GM19468 (cell line): ENCODE measurements around the gene MIDN.

Source experiments
- ATAC-seq: cut with Tn5 transposase; IDR thresholded peaks from one replicate; pipeline ENCODE4 v1.9.1; 2021; ENCODE audit warnings: mild to moderate bottlenecking, moderate library complexity, moderate number of reproducible peaks; ENCODE audit not compliant: unreplicated experiment; ENCODE audit errors: extremely low read depth

Gene MIDN

DNA sequence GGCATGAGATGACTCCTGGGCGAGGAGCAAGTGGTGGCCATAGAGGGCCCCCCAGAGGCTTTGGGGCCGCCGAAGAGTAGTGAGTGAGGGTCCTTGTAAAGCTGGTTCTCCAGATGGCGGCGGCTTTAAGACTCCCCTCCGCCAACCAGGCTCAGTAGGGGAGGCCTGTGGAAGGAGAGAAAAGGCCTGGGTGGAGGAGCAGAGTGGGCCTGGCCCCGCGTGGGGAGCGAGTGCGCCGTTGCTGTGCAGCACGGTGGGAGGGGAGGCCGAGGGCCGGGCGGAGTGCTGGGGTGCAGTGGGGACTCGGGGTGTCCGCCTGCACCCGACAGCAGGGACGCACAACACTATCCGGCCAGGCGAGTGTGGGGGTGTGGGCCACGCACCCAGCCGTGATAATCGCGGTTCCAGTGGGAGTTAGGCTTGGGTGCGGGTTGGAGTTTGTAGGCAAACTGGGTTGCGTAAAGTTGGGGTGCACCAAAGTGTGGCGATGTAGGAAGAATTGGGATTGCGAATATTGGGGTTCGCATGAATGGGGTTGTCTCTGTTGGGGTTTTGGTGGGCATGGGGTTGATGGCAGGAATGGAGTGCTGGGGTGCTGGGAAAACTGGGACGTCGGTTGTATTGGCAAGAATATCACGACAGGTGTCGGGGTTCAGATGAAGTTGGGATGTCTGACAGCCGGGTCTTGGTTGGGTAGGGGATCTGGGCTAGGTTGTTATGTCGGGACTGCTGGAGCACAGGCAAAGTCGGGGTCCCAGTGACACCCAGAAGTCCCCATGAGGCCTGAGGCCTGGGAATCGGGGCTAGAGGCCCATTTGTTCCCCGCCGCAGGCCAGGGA is 20.1 kb downstream of the MIDN start:
- ATAC-seq, result no peak

DNA sequence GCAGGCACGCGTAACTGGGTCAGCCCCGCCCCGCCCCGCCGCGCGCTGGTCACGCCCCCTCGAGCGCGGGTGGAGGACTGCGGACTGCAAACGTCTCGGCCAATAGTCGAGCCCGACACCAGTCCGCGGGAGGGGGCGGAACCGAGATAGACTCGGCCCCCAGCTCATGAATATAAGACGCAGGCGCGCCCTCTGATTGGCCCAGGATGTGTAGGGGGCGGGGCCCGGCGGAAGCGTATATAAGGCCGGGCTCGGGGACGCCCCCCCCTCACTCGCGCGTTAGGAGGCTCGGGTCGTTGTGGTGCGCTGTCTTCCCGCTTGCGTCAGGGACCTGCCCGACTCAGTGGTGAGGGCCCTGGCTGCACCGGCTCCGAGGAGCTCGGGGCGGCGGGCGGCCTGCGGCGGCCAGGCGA is 20.7 kb downstream of the MIDN start, which contains the start of gene CIRBP:
TSS of gene CIRBP (plus strand) at position 268 of the 413 bp plus-strand sequence. CDS start 1,602 bp downstream, outside the sequence.
- peak; percentile 26 for ATAC-seq

DNA sequence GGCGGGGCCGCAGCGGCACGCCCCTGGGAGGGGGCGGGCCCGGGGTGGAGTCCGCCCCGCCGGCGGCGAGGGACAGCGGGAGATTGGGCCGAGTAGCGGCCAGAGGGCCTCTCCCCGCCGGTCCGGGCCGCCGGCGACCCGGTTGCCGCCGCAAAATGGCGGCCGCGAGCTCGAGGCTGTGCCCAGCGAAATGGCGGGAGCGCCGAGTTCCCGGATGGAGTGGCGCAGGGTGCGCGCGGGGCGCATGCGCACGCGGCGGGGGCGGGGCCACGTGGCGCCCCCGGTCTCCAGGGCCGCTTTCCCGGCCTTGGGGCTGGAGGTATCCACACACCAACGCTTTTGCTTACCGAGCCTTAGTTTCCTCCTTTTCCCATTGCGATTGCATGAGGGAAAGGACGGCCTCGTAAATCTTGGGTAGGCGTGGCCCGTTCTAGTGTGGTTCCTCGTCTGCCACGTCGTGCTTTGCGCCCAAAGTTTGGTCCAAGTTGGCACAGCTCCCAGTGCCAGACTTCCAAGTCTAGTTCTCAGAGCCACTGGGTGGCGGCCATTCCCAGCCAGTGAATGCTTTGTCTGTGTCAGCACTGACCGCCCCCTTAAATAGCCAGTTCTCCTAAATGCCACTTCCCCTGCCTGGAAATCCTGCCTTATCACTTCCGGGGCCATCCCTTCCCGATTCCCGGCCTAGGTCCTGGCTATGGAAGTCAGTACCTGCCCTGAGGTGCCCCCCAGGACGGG is 21.3 kb downstream of the MIDN start:
- peak; percentile 4 for ATAC-seq

DNA sequence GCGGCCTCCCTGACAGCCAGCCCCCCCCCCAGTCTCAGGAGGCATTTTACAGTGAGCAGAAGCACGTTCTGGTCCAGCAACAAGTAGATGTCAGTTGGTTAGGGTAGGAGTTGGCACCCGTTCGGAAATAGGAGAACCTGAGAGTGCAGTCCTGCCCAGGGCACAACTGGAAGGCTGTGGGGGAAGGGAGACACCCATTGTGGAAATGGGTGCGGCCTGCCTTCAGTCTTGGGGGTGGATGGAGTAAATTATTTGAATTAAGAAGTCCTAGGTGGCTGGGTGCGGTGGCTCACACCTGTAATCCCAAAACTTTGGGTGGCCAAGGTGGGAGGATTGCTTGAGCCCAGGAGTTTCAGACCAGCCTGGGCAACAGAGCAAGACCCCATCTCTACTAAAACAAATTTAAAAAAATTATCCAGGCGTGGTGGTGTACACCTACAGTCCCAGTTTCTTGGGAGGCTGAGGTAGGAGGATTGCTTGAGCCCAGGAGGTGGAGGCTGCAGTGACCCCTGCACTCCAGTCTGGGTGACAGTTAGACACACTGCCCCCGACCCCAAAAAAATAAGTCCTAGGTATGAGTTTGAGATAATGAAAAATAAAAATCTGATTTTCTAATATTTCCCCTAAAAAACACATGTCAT is 21.9 kb downstream of the MIDN start:
- ATAC-seq, result no peak

DNA sequence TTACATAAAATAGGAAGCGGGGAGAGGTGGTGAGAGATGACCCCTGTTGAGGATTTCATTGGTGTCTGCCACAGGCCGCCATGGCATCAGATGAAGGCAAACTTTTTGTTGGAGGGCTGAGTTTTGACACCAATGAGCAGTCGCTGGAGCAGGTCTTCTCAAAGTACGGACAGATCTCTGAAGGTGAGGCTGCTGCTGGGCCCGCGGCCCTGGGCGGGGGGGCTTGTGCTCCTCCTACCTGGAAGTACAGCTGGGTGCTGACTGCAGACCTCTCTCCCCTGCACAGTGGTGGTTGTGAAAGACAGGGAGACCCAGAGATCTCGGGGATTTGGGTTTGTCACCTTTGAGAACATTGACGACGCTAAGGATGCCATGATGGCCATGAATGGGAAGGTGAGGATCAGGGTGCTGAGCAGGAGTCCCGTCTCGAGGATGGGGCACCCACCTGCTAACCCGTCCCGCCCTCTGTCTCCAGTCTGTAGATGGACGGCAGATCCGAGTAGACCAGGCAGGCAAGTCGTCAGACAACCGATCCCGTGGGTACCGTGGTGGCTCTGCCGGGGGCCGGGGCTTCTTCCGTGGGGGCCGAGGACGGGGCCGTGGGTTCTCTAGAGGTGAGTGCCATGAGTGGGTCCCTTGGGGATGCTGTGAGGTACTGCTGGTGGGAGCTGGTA is 22.6 kb downstream of the MIDN start:
- no peak for ATAC-seq

DNA sequence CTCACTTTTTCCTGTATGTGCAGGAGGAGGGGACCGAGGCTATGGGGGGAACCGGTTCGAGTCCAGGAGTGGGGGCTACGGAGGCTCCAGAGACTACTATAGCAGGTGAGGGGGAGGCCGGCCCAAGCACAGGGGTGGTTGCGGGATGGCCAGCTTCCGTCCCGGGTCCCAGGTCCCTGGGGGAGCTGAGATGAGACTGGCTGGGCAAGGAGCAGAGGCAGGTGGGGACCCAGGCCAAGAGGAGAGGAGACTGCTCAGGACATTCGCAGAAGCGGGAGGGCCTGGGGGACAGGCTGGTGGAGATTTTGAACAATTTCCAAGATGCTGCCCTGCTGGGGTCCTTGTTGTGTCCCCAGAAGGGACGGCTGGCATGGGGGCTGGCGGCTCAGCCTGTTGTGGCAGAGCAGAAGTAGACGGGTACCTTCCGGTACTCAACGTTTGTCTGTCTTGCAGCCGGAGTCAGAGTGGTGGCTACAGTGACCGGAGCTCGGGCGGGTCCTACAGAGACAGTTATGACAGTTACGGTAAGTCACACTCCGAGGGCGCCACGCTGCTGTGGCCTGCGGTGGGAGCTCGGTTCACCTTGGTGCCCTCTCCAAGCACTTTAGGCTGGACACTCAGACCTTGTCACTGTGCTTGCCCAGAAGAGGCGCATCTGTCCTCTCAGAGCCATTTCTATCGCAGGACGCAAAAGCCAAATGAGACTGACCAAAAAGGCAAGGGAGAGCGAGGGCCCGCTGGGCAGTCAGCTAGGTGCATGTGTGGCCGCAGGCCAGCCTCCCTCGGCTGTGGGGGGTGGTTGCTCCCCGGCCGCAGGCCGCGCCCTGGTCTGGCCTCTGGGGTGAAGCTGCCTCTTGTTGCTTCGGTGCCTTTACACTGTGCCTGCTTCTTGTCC is 23.4 kb downstream of the MIDN start:
- no peak for ATAC-seq

DNA sequence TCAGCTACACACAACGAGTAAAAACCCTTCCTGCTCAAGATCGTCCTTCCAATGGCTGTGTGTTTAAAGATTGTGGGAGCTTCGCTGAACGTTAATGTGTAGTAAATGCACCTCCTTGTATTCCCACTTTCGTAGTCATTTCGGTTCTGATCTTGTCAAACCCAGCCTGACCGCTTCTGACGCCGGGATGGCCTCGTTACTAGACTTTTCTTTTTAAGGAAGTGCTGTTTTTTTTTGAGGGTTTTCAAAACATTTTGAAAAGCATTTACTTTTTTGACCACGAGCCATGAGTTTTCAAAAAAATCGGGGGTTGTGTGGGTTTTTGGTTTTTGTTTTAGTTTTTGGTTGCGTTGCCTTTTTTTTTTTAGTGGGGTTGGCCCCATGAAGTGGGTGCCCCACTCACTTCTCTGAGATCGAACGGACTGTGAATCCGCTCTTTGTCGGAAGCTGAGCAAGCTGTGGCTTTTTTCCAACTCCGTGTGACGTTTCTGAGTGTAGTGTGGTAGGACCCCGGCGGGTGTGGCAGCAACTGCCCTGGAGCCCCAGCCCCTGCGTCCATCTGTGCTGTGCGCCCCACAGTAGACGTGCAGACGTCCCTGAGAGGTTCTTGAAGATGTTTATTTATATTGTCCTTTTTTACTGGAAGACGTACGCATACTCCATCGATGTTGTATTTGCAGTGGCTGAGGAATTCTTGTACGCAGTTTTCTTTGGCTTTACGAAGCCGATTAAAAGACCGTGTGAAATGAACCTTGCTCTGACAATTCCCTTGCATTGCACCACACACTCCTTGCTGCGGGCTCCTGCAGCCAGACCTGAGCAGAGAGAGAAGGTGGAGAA is 24.3 kb downstream of the MIDN start:
- ATAC-seq, result no peak

DNA sequence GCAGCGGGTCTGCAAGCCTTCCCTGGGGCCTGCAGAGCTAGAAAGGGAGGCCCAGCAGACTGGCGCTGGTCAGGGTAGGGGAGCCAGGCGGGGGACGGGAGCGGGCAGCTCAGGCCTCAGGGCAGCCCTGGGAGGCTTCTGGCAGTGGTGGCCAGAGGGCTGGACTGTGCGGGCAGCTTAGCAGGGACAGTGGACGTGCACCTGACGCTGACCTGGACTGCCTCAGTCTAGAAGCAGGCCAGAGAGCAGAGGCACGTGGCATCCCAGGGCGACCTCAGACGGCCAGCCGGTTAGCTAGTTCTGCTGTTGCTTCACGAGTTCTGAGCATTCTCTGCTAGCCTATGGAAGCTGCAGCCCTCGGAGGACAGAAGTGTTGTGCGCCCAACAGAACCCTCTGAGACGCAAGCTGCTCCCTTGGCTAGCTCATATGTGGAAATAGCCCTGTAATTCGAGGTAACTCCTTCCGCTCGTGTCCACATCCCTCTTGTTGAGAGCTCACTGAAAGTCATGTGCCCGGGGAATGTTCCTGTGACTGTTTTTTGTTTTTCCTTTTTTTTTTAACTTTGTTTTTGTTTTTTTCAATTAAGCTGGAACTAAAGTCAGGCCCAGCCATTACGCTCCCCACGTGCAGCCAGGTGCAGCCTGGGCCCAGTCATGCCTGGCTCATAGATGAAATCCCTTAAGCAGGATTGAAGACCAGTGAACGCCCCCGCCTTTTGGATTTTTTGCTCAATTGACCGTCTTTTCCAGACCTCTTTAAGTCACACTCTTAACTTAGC is 25.1 kb downstream of the MIDN start:
- ATAC-seq, result no peak

DNA sequence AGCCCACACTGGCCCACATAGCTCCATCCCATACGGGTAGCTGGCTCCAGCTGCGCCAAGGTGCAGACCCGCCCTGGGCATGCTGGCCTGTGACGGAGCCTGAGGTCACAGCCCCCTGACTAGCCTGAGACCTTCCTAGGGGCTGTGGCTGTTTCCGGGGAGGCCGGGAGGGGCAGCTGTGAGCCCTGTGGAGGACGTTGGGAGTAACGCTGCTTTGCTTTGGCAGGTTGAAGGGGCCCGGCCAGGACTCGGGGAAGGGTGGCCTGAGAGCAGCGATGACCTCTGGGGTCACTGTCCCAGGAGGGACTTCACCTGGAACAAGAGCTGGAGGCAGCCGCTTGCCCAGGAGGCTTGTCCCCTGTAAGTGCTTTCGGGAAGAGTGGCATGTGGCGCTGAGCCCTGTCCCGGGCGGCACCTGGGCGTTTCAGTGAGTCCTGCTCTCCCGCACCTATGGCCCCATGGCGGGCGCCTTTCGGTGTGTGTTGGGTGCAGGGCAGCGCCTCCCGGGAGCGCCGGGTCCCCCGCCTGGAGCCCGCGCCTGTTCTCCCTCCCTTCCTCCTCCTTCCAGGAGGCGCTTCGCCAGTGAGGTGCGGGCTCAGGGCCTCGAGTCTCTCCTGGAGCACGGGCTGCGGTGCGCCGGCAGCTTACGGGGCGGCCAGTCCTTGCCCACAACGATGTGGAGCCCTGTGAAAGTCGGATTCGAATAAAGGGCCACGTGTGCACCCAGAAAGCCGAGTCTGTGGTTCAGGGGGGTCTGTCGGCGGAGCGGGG is 25.9 kb downstream of the MIDN start:
- no peak for ATAC-seq

DNA sequence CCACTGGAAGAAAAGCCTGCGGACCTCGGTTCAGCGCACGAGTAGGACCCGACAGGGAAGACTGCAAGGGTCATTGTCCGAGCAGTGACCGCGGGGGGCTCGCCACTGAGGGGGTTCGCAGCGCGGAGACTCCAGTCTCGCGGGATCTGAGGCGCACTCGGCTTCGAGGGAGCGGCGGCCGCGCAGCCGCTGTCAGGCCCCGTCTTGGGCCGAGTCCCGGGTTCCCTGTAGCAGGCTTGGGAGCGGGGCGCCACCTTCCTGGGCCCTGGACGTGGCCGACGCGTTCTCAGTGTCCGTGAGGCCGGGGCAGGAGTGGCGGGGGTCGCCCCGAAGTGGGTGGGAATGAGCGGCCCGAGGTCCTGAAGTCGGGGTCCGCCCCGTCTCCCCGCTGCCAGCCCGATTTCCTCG is 26.5 kb downstream of the MIDN start:
- ATAC-seq, result no peak

DNA sequence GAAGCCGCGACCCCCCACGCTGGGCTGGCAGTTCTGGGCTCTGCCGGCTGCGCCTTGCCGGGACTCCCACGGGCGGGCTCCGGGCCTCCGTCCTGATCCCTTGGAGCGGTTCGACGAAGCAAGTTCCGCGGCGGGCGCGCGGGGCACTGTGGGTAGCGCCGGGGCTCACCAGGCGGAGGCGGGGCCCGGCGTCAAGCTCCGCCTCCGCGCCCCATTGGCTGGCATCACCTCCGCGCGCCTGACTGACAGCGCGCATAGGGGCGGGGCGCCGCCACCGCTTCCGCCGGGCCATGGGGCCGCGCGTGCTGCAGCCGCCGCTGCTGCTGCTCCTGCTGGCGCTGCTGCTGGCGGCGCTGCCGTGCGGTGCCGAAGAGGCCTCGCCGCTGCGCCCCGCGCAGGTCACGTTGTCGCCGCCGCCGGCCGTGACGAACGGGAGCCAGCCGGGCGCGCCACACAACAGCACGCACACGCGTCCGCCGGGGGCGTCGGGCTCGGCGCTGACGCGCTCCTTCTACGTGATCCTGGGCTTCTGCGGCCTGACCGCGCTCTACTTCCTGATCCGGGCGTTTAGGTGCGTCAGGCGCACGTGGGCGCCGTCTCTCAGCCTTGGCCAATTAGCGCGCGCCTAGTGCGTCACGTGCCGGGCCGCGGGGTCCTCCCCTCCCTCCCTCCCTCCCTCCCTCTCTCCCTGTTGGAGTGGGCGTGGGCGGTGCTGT is 27.0 kb downstream of the MIDN start, which contains the start of gene FAM174C:
TSS of gene FAM174C (plus strand) at position 271 of the 716 bp plus-strand sequence. CDS start at position 291, 20 bp downstream.
- peak; percentile 73 for ATAC-seq

DNA sequence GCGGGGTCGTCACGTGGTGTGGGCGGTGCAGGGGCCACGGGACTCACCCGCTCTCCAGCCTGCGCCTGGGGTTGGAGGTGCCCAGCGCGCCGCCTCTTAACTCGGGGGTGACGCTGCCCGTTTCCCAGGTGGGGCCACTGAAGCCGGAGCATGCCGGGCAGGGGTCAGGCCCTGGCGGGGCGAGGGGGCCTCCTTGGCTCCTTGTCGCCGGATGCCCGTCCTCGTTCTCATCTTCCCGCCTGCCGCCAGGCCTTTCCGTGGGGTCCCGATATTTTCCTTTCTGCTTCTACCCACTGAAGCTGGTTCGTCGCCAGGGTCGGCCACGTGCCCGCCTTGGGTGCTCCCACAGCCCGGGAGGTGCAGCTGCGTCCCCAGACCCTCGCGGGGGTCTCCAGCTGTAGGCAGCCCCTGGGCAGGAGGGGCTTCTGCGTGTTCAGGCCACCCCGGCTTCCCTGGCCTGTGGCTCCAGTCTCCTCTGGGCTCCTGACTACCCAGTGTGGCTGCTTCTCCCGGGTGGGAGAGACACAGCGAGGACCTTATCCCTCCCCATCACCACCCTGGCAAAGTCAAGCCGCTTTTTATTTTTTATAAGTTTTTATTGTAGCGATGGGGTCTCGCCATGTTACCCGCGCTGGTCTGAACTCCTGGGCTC is 27.7 kb downstream of the MIDN start:
- ATAC-seq, result no peak

DNA sequence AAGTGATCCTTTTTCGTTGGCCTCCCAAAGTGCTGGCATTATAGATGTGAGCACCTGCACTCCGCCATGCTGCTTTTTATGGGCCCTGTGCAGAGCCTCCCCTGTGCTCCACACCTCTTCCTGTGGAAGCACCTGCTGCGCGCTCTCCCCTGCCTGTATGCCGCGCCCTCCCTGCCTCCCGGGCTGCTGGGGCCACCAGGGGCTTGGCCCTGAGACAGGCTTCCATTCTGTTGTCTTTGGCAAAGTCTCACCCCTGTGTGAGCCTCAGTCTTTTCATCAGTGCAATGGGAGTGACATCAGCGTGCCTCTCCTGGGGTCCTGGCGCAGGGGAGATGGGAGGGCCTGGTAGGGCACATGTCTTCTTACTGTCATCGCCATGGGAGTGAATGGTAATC is 28.2 kb downstream of the MIDN start:
- no peak for ATAC-seq

DNA sequence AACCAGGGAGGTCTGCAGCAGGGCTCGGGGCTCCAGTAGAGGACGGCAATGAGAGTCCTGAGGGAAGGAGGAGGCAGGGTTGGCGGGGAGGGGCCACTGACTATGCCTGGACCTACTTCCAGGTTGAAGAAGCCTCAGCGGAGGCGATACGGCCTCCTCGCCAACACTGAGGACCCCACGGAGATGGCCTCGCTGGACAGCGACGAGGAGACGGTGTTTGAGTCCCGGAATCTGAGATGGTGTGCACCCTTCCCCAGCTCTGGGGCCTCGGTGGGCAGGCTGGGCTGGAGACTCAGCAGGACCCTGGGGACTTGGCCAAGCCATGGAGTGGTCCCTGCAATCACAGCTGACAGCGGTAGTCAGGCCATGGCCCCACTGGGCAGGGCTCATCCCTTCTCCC is 28.7 kb downstream of the MIDN start:
- no peak for ATAC-seq

DNA sequence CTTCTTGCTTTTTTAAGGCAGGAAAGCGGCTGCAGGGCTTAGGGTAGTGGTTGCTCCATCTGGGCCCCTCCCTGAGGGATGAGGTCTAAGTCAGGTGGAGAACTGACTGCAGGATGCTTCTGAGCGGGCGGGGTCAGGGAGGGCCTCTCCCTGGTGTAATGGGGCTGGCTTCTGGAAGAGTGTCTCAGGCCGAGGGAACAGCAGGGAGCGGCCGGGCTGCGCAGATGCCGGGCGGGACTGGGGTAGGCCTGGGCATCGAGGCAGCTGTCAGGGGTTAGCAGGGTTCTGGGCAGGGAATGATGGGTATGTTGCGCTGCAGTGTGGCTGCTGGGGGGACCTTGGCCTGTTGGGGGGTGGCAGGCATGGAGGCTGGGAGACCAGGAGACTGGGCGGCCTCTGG is 29.7 kb downstream of the MIDN start:
- no peak for ATAC-seq
